GM18502 (cell line): ENCODE data around the gene DDX56.
"Not testable (repeated sequence)": the region's sequence is repeated elsewhere in the genome, so short reads cannot be mapped to it uniquely, and the experiment has no call there.

Experiments used
- ATAC-seq: cut with Tn5 transposase; IDR thresholded peaks from one replicate; pipeline ENCODE4 v1.9.1; 2021; ENCODE audit warnings: mild to moderate bottlenecking; ENCODE audit not compliant: unreplicated experiment, poor library complexity

DDX56 gene

DNA sequence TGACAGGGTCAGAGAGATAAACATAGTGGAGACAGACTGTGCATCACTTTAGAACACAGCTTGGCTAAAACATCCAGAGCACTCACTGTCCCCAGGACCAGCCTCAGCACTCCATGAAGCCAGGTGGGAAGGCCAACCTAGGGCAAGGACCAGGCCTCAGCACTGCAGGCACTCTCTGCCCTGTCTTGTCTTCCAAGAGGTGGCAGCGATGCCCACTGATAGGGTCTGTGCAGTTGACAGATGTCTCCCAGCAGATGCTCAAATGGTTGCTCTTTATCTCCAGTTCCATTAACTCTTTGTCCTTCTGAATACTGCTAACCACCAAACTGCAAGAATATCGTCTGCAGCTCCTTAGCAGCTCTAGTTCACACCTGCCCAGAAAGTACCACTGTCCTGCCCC lies 9.1 kb downstream of the DDX56 start:
- no peak for ATAC-seq

- ATAC-seq, result no peak
These were observed 10.5 kb downstream of the DDX56 start for GRCh38 chr7:44563171-44563679.

GRCh38 chr7:44562622-44562962 lies 11.1 kb downstream of the DDX56 start:
- not testable (repeated sequence) for ATAC-seq

DNA sequence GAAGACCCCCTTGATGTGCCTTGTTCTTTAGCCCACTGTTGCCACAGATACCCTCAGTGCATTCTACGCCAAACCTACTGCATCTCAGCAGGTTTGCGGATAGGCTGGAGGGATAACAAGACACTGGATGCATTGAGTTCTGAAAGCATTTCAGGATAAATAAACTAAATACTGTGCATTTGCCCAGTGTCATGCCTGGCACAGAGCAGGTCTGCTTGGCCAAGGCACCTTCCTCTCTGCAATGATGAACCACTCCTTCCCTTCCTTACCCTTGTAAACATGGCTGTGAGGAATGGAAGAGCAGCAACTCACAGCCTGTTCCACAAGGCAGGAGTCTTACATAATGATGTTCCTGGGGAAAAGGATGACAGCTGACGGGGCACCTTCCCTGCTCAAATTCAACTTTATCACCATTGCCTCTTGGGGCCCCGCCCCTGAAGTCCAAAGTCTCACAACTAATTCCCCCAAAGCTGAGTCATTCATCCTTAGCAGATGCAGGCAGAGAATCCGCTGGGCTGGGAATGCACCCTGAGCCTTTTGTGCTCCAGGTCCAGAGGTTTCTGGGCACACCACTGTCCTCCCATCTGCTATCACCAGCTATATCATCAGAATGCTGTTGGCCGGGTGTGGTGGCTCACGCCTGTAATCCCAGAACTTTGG lies 11.6 kb downstream of the DDX56 start:
- no peak for ATAC-seq

DNA sequence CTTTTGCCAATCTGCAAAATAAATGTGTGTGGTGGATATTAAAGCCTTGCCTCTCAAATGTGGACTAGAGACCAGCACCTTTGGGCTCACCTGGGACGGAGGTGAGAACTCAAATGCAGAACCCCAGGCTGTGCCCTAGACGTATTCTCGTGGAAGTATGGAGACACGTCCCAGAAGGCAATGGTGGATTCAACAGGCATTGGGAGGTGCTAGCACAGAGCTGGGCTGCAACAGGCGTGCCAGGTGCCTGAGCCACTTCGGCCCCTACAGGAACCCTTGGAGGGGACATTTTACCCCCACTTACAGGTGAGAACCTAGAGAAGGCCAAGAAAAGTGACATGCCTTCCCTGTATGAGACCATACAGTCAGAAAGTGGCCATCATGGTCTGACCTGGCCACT lies 12.2 kb downstream of the DDX56 start:
- ATAC-seq, result no peak

- ATAC-seq, result no peak
These were observed 14.2 kb downstream of the DDX56 start for GRCh38 chr7:44559485-44559884.

GRCh38 chr7:44557485-44557884 lies 16.2 kb downstream of the DDX56 start:
- no peak for ATAC-seq

GRCh38 chr7:44555350-44555749 lies 18.4 kb downstream of the DDX56 start:
- ATAC-seq, result no peak

DNA sequence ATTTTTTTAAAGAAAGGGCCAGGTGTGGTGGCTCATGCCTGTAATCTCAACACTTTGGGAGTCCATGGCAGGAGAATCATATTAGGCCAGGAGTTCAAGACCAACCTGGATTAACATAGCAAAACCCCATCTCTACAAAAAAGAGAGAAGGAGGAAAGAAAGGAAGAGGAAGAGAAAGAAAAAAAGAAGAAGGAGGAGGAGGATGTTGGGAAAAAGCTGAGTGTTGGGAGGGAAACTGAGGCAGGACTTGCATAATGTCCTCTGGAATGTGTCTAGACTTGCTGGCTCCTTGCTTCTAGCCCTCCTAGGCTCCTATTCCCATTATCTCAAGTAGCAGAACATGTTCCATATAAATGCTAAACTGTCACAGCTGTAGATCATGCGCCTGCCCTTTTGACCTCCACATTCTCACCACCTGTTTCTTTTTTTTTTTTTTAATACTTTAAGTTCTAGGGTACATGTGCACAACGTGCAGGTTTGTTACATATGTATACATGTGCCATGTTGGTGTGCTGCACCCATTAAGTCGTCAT lies 21.2 kb downstream of the DDX56 start:
- ATAC-seq, result not testable (repeated sequence)

- ATAC-seq, result no peak
These were observed 24.3 kb downstream of the DDX56 start for GRCh38 chr7:44549457-44549856.

DNA sequence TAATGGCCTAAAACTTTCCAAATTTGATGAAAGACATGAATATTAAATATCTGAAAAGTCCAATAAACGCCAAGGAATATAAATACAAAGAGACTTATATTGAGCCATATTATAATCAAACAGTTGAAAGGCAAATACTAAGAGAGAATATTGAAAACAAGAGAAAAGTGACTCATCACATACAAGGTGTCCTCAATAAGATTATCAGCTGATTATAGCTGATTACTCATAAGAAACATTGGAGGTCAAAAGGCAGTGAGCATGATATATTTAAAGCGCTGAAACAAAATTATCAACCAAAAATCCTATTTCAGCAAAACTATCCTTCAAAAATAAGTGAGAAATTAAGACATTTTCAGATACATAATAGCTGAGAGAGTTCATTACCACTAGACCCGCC lies 24.8 kb downstream of the DDX56 start:
- ATAC-seq, result no peak

DNA sequence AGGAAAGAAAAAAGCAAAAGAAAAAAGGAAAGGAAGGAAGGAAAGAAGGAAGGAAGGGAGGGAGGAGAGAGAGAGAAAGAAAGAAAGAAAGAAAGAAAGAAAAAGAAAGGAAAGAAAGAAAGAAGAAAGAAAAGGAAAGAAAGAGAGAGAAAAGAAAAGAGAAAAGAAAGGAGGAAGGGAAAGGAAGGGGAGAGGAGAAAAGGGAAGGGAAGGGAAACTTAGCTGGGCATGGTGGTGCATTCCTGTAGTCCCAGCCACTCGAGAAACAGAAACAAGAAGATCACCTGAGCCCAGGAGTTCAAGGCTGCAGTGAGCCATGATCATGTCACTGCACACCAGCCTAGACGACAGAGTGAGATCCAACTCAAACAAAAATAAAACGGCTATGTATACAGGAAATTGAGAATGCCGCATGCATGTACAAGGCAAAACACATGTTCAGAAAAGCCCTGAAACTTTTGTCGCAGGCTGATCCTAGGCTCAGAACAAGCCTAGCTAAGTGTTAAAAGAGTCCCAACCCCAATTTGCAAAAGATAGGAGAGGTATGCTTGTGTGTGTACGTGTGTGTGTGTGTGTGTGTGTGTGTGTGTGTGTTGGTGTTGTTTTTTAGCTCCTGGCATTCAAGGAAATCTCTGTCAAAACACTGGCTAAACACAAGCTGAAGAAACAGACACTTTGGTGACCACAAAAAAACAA lies 26.0 kb downstream of the DDX56 start:
- no peak for ATAC-seq

DNA sequence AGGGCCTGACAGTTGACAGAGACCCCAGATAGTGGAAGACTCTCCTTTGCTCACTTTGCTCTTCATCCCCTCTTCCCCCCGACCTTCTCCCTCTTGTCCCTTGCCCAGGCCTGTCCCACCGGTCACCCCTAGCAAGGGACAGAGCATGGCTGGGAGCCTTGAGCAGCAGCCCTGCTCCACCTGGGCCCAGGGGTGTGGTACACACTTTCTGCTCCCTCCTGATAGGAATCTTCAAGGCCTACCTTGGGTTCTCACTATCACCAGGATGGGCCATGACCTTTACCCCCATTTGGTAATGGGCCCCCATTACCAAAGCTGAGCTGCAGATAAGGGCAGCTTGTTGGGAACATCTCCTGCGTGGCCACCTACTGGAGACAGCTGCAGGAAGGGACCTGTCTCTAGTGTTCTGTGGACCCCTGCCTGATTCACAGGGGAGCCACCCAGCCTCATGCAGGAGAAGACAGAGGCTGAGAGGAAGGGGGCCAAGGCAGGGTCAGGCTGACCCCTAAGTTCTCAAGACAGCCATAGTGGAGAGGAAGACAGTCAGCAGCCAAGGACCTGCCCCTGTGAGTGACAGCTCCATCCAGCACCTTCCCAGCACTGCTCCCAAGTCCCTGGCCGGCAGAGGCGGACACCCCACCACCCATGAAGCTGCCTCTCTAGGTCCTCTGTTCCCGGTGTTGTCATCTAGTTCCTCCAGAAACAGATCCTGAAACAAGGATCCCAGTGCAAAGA lies 31.7 kb downstream of the DDX56 start:
- ATAC-seq, result no peak

- ATAC-seq, result no peak
These were observed 32.5 kb downstream of the DDX56 start, which contains the start of gene NPC1L1 for GRCh38 chr7:44541028-44541869. NPC1L1 (minus strand) TSS chr7:44541330; CDS start chr7:44541259, 71 bp downstream.

DNA sequence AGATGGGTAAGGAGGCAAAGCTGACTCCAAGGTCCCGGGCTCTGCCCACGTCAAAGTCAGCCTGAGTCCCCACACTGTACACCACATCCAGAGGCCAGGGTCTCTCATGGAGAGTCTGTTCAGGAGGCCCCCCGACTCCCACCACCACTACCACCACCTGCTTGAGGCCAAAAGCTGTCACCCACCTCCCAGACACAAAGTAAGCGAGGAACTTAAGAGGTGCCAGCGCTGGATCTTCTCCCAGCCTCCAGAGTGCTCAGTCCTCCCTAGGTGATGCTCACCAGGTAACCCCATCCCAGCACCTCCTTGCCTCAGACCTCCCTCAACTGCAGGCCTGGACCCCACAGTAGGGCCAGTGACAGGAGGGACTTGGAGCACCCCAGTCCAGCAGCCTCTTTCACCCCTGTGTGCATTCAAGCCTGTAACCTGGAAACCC lies 33.1 kb downstream of the DDX56 start:
- ATAC-seq, result no peak

GRCh38 chr7:44539669-44540506 lies 33.8 kb downstream of the DDX56 start:
- no peak for ATAC-seq

- ATAC-seq, result no peak
These were observed 34.7 kb downstream of the DDX56 start for GRCh38 chr7:44538798-44539668.

DNA sequence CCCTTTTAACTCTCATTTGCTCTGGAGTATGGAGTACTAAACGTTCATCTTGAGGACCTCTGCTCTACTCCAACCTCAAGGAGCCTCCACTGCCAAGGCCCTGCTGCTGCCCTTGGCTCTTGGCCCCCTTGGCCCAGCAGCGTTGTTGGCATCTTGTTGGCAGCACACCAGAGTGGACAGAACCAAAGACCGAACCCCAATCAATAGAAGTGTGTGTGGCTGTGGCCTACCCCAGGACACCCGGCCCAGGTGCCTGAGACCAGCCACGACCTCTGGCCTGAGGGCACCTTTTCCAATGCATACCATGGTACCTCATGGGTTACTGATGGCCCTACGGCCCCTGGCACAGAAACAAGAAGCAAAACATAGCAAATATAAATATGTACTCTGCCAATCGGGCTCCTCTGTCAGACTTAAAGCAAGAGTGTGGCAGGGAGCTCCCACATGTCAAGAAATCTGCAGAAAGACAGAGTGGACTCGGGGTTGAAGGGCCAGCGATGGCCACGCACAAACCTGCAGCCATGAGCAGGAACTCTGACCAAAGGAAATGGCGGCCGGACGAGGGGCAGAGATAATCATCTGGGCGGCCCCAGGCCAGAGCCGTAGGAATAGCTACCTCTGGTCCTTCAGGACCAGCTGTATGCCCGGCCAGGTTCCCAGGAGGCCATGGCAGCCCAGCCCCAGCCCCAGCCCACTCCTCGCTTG lies 35.5 kb downstream of the DDX56 start:
- ATAC-seq, result no peak
